ENCODE results near the gene RASSF10.

The RASSF10 gene

DNA sequence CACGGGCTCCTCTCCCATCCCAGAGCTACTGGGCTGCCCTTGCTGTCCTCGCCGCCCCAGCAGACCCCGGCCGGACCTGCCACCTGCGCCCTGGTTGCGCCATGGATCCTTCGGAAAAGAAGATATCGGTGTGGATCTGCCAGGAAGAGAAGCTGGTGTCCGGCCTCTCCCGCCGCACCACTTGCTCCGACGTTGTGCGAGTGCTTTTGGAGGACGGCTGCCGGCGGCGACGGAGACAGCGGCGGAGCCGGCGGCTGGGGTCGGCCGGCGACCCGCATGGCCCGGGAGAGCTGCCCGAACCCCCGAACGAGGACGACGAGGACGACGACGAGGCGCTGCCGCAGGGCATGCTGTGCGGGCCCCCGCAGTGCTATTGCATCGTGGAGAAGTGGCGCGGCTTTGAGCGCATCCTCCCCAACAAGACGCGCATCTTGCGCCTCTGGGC, 382 bp downstream of the RASSF10 start:
- H3K4me3 ChIP-seq (replicated peaks; ENCODE audit: low read depth, low read length) = no peak overlapping the region
- TF ChIP-seq, protein P1, sequence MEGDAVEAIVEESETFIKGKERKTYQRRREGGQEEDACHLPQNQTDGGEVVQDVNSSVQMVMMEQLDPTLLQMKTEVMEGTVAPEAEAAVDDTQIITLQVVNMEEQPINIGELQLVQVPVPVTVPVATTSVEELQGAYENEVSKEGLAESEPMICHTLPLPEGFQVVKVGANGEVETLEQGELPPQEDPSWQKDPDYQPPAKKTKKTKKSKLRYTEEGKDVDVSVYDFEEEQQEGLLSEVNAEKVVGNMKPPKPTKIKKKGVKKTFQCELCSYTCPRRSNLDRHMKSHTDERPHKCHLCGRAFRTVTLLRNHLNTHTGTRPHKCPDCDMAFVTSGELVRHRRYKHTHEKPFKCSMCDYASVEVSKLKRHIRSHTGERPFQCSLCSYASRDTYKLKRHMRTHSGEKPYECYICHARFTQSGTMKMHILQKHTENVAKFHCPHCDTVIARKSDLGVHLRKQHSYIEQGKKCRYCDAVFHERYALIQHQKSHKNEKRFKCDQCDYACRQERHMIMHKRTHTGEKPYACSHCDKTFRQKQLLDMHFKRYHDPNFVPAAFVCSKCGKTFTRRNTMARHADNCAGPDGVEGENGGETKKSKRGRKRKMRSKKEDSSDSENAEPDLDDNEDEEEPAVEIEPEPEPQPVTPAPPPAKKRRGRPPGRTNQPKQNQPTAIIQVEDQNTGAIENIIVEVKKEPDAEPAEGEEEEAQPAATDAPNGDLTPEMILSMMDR (IDR thresholded peaks at IDR 0.05; ENCODE audit: low read length, missing control alignments) = no peak
- no peak for DNase-seq (ENCODE audit: low read depth)

DNA sequence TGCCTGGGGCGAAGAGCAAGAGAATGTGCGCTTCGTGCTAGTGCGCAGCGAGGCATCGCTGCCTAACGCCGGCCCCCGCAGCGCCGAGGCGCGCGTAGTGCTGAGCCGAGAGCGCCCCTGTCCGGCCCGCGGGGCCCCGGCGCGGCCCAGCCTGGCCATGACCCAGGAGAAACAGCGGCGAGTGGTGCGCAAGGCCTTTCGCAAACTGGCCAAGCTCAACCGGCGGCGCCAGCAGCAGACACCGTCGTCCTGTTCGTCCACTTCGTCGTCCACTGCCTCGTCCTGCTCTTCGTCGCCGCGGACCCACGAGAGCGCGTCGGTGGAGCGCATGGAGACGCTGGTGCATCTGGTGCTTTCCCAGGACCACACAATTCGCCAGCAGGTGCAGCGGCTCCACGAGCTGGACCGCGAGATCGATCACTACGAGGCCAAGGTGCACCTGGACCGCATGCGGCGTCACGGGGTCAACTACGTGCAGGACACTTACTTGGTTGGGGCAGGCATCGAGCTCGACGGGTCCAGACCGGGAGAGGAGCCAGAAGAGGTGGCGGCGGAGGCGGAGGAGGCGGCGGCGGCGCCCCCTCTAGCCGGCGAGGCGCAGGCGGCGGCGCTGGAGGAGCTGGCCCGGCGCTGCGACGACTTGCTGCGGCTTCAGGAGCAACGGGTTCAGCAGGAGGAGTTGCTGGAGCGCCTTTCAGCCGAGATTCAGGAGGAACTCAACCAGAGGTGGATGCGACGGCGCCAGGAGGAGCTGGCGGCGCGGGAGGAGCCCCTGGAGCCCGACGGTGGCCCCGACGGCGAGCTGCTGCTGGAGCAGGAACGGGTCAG, 1.0 kb downstream of the RASSF10 start:
- TF ChIP-seq, protein P1 (IDR thresholded peaks at IDR 0.05; ENCODE audit: low read length, missing control alignments) = no peak
- DNase-seq (ENCODE audit: low read depth) = no peak
- no peak overlapping the region for H3K4me3 ChIP-seq (replicated peaks; ENCODE audit: low read depth, low read length)

DNA sequence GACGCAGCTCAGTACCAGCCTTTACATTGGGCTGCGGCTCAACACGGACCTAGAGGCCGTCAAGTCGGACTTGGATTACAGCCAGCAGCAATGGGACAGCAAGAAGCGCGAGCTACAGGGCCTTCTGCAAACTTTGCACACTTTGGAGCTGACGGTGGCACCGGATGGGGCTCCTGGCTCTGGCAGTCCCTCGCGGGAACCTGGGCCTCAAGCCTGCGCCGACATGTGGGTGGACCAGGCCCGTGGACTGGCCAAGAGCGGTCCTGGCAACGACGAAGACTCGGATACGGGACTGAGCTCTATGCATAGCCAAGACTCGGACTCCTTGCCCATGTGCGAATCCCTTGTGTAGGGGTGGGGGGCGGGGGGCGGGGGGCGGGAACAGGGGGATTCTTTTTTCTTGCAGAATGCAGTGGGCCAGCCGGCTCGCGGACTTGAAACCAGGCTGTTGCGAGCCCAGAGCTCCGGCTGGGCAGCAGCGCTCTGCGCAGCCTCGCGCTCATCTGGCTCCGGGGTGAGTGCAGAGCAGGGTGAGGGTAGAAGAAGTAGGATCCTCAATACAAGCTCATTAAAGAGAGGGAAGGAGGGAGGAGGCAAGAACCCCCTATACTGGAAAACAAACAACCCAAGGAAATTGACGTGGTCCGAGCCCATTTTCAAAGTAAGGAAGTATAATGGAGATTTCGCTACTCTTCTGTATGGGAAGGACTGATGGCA, 1.8 kb downstream of the RASSF10 start:
- H3K4me3 ChIP-seq (replicated peaks; ENCODE audit: low read depth, low read length) = no peak overlapping the region
- TF ChIP-seq, protein P1 (IDR thresholded peaks at IDR 0.05; ENCODE audit: low read length, missing control alignments) = no peak
- no peak for DNase-seq (ENCODE audit: low read depth)

DNA sequence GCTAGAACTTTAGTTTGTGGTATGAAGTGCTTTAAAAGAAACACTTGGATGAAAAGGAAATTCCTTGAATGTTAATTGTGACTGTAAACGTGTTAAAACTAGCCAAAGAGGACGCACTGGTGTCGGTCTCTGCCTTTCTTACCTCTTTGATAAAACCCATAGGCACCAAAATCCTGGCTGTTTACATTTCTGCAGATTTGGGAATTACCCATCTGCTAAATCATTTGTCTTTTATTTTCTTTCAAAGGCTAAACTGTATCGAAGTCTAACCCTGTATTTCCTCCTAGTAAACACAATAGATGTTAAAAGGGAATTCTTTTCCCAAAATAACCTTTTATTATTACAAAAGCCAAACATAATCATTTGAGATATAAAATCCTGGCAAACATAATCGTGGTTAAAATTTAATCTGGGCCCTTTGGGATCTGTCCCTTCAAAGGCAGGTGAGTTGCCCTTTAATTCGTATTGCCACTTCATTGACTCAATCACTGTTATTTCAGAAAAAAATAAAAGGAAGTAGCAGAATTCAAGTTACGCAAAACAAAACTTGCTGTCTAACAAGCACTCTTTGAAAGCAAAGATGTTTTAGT, 2.4 kb downstream of the RASSF10 start:
- TF ChIP-seq, protein P1 (IDR thresholded peaks at IDR 0.05; ENCODE audit: low read length, missing control alignments) = no peak
- no peak overlapping the region for H3K4me3 ChIP-seq (replicated peaks; ENCODE audit: low read depth, low read length)
- no peak for DNase-seq (ENCODE audit: low read depth)

DNA sequence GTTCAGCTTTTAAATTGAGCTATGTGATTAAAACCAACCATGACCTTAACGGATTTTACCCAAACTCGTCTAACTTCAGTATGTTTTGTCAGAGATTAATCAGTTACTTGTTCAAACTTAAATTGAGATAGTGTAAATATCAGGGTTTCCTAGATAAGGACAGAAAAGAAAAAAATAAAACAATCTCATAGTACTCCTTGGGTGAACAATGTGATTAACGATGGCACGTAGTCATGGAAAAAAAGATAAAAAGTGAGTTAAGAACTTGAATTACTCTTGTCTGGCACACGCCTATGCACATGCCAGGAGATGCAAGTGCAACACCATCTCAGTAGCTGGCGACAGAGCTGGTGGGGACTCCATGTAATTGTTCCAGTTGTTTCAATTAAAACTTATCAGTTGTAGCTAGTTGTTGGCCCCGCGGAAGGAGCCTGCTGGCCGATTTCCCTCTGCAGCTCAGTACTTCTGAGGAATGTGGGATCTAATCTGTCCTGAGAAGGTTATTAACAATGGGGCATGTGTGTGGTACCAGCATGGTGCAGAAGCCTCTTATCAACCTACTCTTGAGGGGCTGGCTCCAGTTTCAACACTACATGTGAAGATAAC, 3.0 kb downstream of the RASSF10 start:
- no peak for DNase-seq (ENCODE audit: low read depth)
- no peak overlapping the region for H3K4me3 ChIP-seq (replicated peaks; ENCODE audit: low read depth, low read length)
- TF ChIP-seq, protein P1 (IDR thresholded peaks at IDR 0.05; ENCODE audit: low read length, missing control alignments) = no peak

DNA sequence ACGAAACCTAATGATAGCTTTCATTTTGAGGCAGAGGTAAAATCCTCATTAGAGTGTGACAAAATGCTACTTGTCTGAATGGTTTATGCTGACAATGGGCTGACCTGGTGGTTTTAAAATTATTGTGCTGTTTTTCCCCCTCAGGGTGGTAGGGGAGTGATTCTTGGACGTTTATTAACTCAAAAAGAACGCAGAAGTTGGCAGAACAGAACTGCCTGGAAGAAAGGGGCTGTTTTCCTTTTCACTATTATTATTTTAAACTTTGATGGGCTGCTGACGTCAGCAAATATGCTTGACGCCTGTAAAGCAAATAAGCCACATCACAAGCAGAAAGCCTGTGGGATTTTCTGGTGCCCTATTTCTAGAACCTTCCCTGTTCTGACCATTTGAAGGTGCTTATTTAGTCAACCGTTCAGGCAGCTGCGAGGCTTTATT, 4.0 kb downstream of the RASSF10 start:
- DNase-seq (ENCODE audit: low read depth) = no peak
- H3K4me3 ChIP-seq (replicated peaks; ENCODE audit: low read depth, low read length) = no peak overlapping the region
- TF ChIP-seq, protein P1 (IDR thresholded peaks at IDR 0.05; ENCODE audit: low read length, missing control alignments) = no peak

Data from fibroblast of pulmonary artery (primary cell).